Breast epithelium (tissue), 4 donors: ENCODE results near the gene VSIG4. TPM values are rescaled to one million over a fixed set of nuclear protein-coding genes. Genes with fewer than 3 reads are reported as not detected.

Source experiments
- DNase-seq, 2 donors: peaks; one replicate each; pipeline ENCODE4 v3.0.0-alpha.2; 2019; ENCODE audit warnings: low spot score in 2 of 2
- H3K27ac ChIP-seq, 2 donors: fragments of 200-600 bp; sonication (generic) in 1 of 2; one replicate each; pipeline ENCODE4 v1.5.1; 2016 to 2019; ENCODE audit warnings: mild to moderate bottlenecking in 1 of 2
- H3K27me3 ChIP-seq, 2 donors: fragments of 200-600 bp; sonication (generic) in 1 of 2; one replicate each; pipeline versions ENCODE4 v1.5.1 to v1.6.0; 2017 to 2019; ENCODE audit warnings: control low read depth in 1 of 2, mild to moderate bottlenecking in 1 of 2
- H3K36me3 ChIP-seq: fragments of 200-600 bp; one replicate; pipeline ENCODE4 v1.5.1; 2019
- H3K4me1 ChIP-seq, 2 donors: fragments of 200-600 bp; sonication (generic); one replicate each; pipeline ENCODE4 v1.5.1; 2016 to 2019; ENCODE audit warnings: control low read depth in 1 of 2
- H3K4me3 ChIP-seq, 3 donors: fragments of 200-600 bp; sonication (generic); 1 replicate in 2 of 3; 2 replicates in 1 of 3; pipeline ENCODE4 v1.5.1; 2016 to 2019; ENCODE audit warnings: mild to moderate bottlenecking in 3 of 3, moderate library complexity in 2 of 3
- H3K9me3 ChIP-seq, 2 donors: fragments of 200-600 bp; sonication (generic) in 1 of 2; one replicate each; pipeline ENCODE4 v1.5.1; 2016 to 2019; ENCODE audit warnings: control low read depth in 1 of 2
- CTCF ChIP-seq, 3 donors: fragments of 450-650 bp; IDR thresholded peaks; one replicate each; pipeline ENCODE4 v1.5.1; 2016 to 2017; ENCODE audit warnings: antibody characterized with exemption in 3 of 3, mild to moderate bottlenecking in 3 of 3, moderate library complexity in 3 of 3
- POLR2A ChIP-seq: fragments of 450-650 bp; IDR thresholded peaks from one replicate; pipeline ENCODE4 v1.6.1; 2016; ENCODE audit warnings: antibody characterized with exemption, mild to moderate bottlenecking, moderate library complexity
- POLR2AphosphoS5 ChIP-seq, 3 donors: sonication (generic); formaldehyde crosslinking; IDR thresholded peaks; one replicate each; pipeline ENCODE4 v1.6.1; 2017; ENCODE audit warnings: antibody characterized with exemption in 3 of 3
- intact Hi-C: fragments of 100-400 bp; cut with DNase I; formaldehyde crosslinking; loops from one replicate; pipeline ENCODE4 v1.15.1; 2023; ENCODE audit warnings: low total_unique reads
- total RNA-seq, 3 donors: library from RNA; depleted of rRNA; stranded (reverse); fragments of >200 nt; gene quantifications; one replicate each; pipeline ENCODE4 v1.1.0, GENCODE V29; 2016

Gene VSIG4
- total RNA-seq, 3 donors from 2014 or later, result 63.3 to 512 (median 90.0) TPM

DNA sequence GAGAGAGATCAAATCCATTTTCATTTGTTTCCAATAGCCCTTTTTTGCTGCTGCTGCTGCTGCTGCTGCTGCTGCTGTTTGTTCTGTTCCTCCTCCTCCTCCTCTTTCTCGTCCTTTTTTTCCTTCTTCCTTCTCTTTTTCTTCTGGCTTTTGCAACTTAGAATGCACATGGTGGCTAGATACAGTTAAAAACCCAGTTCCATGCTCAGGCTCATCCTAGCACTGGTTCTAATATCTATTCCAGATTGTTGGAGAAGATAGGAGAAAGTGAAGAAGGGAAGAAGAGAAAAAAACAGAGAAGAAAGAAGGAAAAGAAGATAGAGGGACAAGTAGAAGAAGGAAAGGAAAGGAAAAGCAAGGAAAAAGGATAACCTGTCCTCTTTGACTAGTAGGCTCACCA is 39.7 kb downstream of the VSIG4 start:
- H3K36me3 ChIP-seq, result no peaks in the 10 kb centered on the region
- no peaks in the 10 kb centered on the region for H3K9me3 ChIP-seq
- TF ChIP-seq CTCF (IDR thresholded peaks at IDR 0.05) (no peak), POLR2A (no peak), POLR2AphosphoS5 (IDR thresholded peaks at IDR 0.05) (no peak)
- no peaks in the 10 kb centered on the region for H3K4me1 ChIP-seq
- H3K27me3 ChIP-seq, result peaks cover 0 to 39% of the 10 kb centered on the region in 2 donors
- no peak overlapping the region for H3K4me3 ChIP-seq
- H3K27ac ChIP-seq, result no peak overlapping the region
- intact Hi-C loops, result no loop called here
- no peak for DNase-seq

GRCh38 chrX:65999563-66000148 is 40.2 kb downstream of the VSIG4 start:
- Histone ChIP-seq H3K27me3 (peaks cover 0 to 35% of the 10 kb centered on the region in 2 donors), H3K4me3 (no peak overlapping the region), H3K9me3 (no peaks in the 10 kb centered on the region), H3K36me3 (no peaks in the 10 kb centered on the region), H3K27ac (no peak overlapping the region), H3K4me1 (no peaks in the 10 kb centered on the region)
- DNase-seq, result no peak
- intact Hi-C loops, result no loop called here
- TF ChIP-seq CTCF (IDR thresholded peaks at IDR 0.05), result no peak
- no peak for TF ChIP-seq POLR2AphosphoS5 (IDR thresholded peaks at IDR 0.05)
- TF ChIP-seq POLR2A, result no peak

GRCh38 chrX:65999029-65999562 is 40.8 kb downstream of the VSIG4 start:
- no peak for DNase-seq
- no peaks in the 10 kb centered on the region for H3K4me1 ChIP-seq

GRCh38 chrX:65997978-65998717 is 41.7 kb downstream of the VSIG4 start:
- no peak for DNase-seq
- Histone ChIP-seq H3K36me3 (no peaks in the 10 kb centered on the region), H3K4me1 (no peaks in the 10 kb centered on the region), H3K9me3 (no peaks in the 10 kb centered on the region), H3K27ac (no peak overlapping the region), H3K4me3 (no peak overlapping the region), H3K27me3 (peaks cover 0 to 26% of the 10 kb centered on the region in 2 donors)
- TF ChIP-seq POLR2A (no peak), POLR2AphosphoS5 (IDR thresholded peaks at IDR 0.05) (no peak), CTCF (IDR thresholded peaks at IDR 0.05) (no peak)
- intact Hi-C loops, result no loop called here

More at GRCh38 chrX:65999029-65999562, 40.8 kb downstream of the VSIG4 start:
- intact Hi-C loops, result no loop called here
- no peak for TF ChIP-seq POLR2AphosphoS5 (IDR thresholded peaks at IDR 0.05)
- no peak for TF ChIP-seq POLR2A
- no peak for TF ChIP-seq CTCF (IDR thresholded peaks at IDR 0.05)
- Histone ChIP-seq H3K27ac (no peak overlapping the region), H3K27me3 (peaks cover 0 to 33% of the 10 kb centered on the region in 2 donors), H3K9me3 (no peaks in the 10 kb centered on the region), H3K36me3 (no peaks in the 10 kb centered on the region), H3K4me3 (no peak overlapping the region)
